Amniotic epithelial cell (primary cell): Measurements from ENCODE around the gene ARHGAP15.

Experiments used
- DNase-seq: peaks from one replicate; pipeline ENCODE4 v3.0.0-alpha.2; 2010; ENCODE audit warnings: low read depth

The ARHGAP15 gene

DNA sequence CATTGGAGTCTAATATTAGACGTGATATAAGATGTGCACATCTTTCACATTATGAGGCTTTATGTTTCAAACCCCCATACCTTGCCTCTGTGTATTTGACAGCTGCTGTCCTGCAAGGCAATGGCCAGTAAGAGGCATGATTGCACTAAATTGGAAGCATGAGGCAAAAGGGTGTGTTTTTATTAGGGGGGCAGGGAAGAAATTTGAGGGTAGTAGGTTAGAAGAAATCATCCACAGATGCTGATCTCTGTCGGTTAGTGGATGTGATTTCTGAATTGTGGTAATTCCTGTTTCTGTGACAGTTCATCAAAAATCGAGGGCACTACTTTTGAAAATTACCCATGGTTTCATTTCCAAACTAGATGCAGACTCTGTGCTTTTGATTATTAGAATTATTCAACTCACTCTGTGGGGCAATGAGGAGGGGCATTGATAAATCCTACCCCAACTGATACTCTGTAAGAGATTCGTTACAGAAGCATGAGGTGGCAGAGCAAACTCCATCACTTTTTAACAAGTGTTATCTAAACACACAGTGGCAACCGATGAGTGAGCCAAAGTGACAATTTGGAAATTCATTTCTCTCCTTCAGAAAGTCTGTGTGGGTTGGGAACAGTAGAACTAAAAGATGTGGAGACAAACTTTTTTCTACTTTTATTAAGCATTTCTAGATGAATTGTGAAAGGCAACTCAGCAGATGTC is 453.0 kb downstream of the ARHGAP15 start:
- no peak for DNase-seq

DNA sequence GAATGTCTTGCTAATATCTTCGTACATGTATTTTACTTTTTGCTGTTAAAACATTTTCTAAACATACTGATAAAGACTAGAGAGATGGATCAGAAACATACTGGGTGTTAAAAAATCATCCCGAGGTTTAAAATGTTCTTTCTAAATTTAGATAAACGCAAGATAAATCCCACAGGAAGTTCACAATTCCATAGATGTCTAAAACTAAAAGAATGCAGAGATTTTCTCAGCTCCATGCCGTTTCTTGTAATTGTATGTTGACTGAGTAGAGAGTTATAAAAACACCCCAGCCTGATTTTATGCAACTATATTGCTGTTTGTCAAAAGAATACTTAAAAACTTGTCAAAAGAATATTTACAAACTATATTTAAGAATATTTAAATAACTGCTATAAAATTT is 455.7 kb downstream of the ARHGAP15 start:
- DNase-seq = no peak

DNA sequence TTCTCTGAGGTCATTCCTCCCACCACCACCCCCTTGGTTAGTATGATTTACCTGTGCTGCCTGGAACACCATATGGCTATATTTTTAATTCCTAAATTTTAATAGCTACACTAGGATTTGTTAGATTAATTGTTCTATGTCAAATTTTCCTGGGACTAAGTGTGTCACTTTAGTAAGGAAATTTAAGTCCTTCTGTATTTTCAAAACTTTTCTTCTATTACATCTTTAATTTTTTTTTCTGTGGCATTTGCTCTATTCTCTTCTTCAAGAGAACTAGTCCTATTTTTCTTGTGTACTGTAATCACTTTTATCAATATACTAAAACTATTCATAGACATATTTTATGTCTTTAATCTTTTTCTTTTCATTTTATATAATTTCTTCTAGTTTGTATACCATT is 456.9 kb downstream of the ARHGAP15 start:
- DNase-seq = no peak

DNA sequence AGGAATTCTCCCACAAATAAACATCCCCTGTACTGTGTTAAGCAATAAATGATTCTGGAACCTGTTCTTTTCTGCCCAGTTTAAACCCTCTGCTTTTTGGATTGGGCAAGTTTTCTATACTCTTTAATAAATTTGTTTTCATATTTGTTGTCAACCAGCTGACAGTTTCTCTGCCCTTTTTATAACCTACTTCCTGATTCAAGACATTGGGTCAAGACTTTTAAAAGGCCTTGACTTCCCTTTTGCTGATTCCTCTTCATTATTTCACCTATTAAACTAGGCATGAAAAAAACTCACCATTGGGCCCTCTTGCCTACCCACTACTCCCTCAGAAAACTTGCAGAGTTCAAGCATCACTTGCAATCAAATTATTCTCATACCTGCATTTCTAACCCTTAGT is 459.5 kb downstream of the ARHGAP15 start:
- no peak for DNase-seq

DNA sequence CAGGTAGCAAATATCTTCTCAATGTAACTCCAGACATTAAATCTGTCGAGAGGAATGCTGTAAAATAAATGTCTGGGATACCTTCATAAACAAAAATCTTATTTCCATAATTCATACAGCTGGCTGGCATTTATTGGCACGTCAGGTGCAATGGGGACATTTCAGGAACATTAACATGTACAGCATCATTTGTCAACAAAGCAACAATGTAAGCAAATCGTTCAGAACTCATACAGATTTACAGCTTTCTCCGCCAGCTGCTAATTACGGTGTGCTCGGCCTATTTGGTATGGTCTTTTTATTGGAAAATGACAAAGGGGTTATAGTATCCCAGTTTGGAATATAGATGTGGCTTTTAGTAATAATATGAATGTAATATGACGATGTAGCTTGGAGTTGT is 464.9 kb downstream of the ARHGAP15 start:
- DNase-seq = no peak

DNA sequence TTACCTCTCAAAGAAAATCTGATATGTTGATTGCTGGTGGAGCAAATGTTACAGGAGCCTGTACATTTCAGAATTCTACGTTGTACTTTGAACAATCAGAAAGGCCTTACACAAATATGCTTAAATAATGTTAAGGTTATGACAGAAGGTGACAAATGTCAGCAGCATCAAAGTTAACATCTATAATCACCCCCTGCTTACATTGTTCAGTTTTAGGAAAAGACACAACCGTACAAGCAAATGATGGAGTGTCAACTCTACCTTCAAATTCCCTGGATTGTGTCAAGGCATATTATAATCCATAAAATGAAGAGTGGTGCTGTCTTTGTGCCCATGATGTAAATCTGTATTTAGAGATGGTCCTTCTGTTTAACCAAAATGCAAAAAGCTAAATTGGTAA is 465.5 kb downstream of the ARHGAP15 start:
- no peak for DNase-seq

DNA sequence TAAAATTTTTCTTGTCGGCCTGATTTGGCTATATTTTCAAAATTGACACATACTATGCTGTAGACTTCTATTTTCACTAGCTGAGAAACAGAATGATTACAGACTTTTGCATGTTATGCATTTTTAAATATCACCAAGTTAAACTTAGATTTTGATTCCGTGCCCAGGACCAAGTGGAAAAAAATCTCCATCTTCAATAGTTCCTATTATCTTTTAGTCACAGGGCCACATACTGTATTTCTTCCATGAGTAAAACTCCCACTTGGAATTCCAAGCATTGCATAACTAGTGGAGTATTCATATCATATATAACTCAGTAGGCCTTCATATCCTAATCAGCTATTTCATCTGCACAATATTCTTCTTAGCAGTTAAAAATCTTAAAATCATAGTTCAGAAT is 470.9 kb downstream of the ARHGAP15 start:
- DNase-seq = peak; percentile 21

DNA sequence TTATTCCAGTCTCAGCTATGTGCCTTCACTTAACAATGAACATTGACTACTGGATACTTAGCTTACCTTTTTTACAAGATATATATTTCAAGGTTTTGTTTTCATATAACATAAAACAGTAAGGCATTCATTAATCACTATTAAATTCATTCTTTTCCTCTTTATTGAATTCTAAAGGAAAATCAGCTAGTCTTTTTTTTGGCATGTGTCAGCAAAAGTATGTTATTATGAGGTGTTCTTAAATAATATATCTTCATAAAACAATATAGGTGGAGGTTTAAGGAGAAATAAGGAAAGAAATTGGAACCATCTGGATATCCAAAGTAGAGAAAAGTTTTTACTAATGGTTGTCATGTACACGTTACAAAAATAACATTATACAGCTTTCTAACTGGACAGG is 472.6 kb downstream of the ARHGAP15 start:
- no peak for DNase-seq

DNA sequence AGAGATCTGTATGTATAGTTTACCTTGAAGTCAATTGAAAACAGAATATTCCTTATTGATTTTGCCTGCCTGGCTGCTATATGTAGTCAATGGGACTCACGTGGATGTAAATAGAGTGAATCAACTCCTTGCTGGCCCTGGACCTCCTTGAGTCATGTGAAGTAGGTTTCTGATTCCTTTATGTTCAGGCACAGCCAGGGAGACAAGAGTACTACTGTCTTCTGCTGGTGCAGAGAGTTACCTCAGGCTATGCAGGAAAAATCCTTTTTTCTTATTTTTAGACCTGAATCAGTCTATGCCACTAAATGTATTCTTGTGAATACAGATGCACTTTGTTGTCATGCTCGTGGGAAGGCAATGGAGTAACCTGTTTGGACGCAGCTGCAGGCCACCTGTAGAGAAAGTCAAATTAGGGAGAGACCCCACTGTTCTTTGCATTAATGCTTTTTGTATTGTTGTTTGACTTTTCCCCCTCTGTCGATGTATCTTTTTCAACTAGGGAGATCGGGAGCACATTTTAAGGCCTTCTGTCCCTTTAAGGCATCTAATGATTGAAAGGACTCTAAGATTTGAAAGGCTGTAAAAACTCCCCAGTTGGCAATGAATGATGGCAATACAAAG is 473.9 kb downstream of the ARHGAP15 start:
- DNase-seq = no peak

DNA sequence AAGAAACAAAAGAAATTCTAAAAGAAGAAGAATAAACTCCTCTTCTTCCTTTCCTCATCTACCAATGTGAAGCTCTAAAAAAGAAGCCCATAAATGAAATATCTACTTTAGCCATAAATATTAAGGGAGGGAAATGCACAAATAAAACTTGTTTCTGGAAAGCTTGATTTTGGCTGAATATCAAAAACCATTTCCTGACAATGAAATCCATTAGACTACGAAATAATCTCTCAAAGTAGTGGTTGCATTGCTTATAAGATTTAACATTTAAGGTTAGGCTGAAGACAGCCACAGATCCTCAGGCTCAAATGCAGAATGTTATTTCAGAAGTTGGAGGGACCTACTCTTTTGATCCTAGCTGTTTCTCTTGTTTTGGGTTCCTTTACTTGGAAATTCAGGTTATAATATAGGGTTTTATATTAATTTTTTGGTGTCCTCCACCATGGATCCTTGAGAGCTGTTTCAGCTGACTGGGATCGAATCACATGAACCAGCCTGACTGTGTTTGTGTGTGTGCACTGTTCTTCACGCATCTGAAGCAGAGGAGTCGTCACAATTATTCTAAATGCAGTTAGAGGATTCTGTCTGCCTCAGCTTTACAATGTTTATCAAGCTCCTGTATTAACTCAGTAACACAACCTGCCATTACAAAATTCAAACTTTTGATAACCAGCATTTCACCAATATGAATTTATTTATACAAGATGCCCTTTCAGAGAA is 474.8 kb downstream of the ARHGAP15 start:
- DNase-seq = no peak

DNA sequence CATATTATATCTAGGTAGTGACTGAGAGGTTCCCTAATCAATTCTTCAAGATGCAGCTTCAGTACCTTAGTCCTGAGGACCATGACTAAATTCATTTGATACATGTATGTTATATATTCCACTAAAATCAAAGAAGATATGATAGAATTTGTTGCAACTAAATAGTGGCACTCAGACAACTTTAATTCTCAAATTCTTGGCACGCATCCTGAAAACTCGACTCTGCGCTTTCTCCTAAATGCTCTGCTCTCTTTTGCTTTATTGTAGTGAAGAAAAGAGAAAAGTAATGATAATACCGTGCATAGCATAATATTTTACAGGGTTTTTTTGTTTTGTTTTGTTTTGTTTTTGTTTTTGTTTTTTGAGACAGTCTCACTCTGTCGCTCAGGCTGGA is 475.3 kb downstream of the ARHGAP15 start:
- no peak for DNase-seq

DNA sequence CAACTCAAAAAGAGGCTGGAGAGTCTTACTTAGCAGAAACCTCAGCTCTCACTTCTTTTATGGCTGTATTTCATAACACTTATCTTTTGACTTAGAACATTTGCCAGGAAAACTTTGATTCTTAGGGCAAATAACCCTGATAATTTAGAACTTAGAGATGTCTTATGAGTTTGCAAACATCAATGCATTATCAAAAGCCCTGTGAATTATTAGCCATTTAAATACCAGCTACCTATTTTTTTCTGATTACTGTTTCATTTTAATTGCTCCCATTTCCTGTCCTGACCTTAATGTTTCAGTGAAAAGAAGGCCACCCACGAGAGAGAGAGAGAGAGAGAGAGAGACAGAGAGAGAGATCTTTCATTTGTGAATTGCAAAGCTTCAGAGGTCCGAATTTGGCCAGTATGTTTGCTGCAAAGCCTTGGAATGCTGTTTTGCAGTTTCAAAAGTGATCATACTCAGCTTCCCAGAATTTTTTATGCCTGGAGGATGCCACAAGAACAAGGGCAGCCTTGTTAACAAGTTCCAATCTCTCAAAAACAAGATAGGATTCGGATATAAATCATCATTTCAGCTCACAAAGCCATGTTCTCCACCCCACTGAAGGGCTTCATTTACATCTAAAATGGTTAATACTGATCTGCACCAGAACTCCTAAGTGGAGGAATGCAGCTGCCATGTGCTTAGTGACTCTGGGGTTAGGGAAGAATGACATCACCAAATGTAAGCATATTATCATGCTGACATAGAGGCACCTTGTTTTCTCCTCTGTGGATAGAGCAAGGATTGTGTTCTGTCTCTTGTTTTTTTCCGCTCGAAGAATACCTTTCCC is 478.2 kb downstream of the ARHGAP15 start:
- DNase-seq = peak; percentile 41

DNA sequence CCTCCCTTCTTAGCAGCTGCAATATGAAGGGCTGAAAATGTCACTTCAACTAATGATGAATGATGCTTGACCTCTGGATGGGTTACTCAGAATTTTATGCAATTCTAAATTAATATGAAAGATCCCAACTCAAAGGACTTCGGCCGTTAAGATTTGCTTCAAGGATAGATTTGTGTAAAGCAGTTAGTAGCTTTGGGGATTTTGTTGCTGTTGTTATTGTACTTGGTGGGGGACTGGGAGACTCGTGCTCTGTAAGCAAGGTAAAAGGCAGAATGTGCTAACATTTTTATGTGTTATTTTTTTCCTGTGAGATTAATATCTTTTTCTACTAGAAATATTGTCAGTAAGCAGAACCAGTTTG is 478.8 kb downstream of the ARHGAP15 start:
- DNase-seq = no peak

DNA sequence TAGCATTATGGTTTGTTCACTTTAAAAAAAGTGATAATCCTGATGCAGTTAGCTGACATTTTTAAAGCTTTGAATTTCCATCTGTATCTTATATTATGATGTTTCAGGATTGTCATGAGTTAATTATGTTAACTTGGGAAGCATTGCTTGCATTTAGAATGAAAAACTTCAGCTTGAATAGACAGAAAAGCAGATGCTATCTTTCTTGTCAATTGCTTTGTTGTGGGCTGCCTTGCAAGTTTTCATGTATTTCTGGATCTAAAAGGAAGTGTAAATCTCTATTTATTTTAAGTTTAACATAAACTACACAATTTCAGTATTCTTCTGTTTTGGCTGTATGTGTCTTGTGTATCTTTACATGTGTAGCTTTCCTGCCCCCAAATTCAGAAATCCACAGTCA is 479.5 kb downstream of the ARHGAP15 start:
- no peak for DNase-seq

DNA sequence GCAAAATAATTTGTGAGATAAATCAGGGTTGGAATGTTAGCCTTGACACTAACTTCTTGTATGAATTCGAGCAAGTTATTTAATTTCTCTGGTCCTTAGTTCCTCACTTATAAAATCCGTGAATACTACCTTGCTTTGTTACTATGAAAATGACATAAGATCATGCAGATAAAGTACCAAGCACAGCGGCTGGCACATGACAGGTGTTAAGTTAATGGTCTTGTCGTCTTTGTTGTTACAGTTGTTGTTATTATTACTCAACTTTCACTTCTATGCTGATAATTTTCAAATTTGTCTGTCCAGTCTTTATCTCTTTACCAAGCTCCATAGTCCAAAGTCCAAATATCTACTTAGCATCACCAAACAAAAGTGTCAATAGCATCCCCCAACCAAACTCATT is 482.1 kb downstream of the ARHGAP15 start:
- no peak for DNase-seq

DNA sequence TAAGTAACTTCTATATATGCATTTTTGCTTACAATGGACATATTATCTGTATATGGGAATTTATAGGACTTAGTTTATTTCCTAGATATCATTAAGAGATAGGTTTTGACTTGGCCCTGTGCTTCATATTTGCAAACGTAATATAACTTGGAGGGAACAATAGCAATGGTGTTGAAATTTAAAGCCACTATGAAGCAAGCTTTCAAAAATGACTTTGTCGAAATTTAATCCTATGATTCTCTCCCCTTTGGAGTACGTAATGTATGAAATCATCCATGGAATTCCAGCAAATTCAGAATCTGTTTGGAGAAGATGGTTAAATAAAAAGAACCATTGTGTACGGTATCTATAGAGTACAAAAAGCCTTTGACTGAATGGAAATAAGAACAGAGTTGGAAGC is 486.3 kb downstream of the ARHGAP15 start:
- no peak for DNase-seq

DNA sequence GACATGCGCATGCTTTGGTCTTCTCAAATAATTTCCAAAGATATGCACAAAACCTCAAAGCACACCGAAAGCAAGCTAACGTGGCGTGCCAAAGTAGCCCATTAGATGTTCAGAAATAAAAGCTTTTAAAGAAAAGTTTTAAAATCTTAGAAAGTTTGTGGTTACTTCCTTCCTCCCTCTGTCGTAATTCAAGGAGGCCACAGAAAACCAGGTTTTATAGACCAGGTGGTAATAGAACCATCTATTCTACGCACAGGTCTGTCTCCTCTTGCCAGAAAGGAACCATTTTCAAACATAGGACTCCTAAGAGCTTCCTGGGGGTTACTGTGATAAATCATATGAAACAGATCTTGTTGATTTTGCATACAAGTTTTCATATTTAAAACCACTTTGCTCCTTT is 487.2 kb downstream of the ARHGAP15 start:
- DNase-seq = no peak

DNA sequence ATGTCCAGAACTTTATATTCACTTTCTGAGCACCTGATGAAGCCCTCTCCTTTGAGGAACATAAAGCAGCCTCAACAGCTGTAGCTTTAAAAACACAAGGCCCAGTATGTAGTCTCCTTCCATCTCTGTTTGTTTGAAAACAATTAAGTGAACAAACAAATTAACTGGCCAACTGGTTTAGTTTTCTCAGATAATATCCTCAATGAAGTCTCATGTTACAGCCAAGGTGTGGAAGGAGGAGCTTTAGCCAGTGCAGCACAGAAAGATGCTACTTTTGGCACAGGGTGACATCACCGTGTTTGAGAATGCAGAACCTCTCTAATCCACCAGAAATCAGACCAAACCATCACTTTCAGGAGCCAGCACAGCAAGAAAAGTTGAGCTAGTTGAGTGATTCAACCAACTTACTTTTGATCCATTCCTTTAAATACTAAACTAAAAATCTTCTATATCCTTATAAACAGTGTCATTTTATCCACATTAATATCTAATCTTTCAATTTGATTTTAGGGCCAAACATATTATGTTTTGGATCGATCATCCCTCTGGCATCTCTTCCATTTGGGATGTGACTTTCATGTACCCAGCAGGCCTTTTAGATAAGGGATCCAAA is 488.7 kb downstream of the ARHGAP15 start:
- no peak for DNase-seq

DNA sequence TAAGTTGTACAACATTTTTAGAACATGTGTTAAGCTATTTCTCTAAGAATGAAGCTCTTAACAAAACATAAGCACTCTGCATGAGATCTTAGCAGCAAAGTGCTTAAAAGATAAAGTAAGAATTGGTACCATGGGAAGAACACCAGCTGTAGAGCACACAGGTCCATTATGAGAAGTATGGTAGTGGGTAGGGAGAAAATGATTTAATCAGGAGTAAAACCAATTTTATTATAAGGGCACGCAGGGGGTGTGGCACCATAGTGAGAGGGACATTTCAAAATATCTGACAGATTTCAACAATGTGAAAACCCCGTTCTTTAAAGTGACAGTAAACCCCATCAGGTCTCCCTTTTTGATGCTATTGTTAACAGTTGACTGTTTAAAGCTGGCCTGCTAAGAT is 492.9 kb downstream of the ARHGAP15 start:
- DNase-seq = no peak

DNA sequence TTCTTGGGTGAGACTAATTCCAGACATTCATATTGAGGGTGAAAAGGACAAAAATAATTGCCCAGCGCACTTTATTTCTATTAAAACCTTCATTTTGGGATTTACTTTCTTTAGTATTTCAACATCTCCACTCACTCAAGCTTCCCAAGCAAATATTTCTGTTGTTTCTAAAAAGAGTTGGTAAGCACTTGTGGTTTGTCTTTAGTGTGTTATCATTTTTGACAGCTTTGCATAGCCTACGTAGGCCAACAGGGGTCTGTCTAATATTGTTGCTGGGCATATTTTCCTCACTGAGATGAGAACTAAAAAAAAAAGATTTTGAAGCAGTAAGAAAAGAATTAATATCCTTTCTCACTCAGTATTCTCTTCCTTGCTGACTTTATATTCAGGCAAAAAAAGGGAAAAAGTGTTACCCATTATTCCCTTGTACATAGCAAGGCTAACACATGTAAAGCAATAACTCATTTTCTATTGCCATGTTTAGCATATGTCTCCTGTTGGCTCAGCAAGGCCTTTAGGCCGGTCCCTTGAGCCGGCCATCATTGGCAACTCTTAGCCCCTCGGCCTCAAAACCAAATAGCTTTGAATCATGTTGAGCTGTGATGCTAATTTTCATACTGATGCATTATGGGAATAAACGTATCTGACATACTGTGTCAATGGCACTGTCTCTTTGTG is 494.2 kb downstream of the ARHGAP15 start:
- peak; percentile 84 for DNase-seq

DNA sequence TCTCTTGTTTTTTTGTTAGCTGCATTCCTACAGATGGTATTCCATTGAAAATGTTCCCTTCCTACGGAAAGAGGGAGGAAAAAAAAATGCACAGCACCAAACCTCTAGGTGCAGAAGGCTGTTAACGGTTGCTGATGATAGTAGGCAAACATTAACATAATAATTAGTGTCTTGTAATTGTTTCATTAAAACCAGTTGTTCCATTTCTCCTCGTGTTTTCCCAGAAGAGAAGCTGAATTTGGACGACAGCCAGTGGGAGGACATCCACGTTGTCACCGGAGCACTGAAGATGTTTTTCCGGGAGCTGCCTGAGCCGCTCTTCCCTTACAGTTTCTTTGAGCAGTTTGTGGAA is 494.7 kb downstream of the ARHGAP15 start:
- no peak for DNase-seq

DNA sequence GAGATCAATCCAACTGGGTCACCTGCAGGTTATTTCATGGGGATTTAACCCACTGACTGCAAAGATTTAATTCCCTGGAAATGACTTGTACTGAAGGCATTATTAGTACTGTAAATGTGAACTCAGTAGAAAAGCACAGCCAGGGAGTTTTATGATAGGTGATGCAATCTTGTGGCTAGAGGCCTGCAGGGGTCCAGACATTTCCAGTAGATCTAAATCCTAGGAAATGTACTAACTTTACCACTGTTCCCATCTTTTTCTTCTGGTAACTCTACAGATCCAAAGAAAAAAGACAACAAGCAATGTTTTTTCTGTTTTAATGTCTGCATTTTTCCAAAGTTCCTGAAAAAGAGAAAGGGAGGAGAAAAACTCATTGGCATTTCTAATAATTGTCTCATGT is 500.1 kb downstream of the ARHGAP15 start:
- DNase-seq = peak; percentile 91
